CD4-positive, alpha-beta memory T cell (primary cell): ENCODE measurements around the gene DOP1A. TPM values are rescaled to one million over a fixed set of nuclear protein-coding genes. Genes with fewer than 3 reads are reported as not detected.

ENCODE experiments used
- CTCF ChIA-PET: fragments of 350-600 bp; sonication (Branson Sonifier 250); formaldehyde crosslinking; loops from one replicate; lab custom pipeline; 2021; ENCODE audit warnings: inconsistent platforms; ENCODE audit not compliant: partially characterized antibody; lab: Charles Lee
- POLR2A ChIA-PET: fragments of 350-600 bp; sonication (Branson Sonifier 250); formaldehyde crosslinking; loops from one replicate; lab custom pipeline; 2021; ENCODE audit not compliant: partially characterized antibody; lab: Charles Lee
- DNase-seq, 5 donors: peaks; one replicate each; pipeline versions ENCODE4 v3.0.0 to v3.0.0-alpha.2; 2020 to 2022; ENCODE audit warnings: mixed read lengths in 1 of 5
- H3K27ac ChIP-seq: one replicate; pipeline ENCODE4 v1.7.0; 2013; ENCODE audit warnings: low read depth, low read length
- H3K27me3 ChIP-seq: 2 replicates; pipeline ENCODE4 v1.7.0; 2013; ENCODE audit warnings: mild to moderate bottlenecking, low read length, moderate library complexity; ENCODE audit not compliant: insufficient read depth
- H3K36me3 ChIP-seq: 2 replicates; pipeline ENCODE4 v1.7.0; 2013; ENCODE audit warnings: mild to moderate bottlenecking, low read length, moderate library complexity; ENCODE audit not compliant: insufficient read depth
- H3K4me1 ChIP-seq: 2 replicates; pipeline ENCODE4 v1.7.0; 2013; ENCODE audit warnings: mild to moderate bottlenecking, low read length, moderate library complexity; ENCODE audit not compliant: insufficient read depth
- H3K4me3 ChIP-seq, 2 donors: one replicate each; pipeline ENCODE4 v1.7.0; 2013; ENCODE audit warnings: low read length in 2 of 2, mild to moderate bottlenecking in 1 of 2
- H3K9me3 ChIP-seq, 2 donors: one replicate each; pipeline ENCODE4 v1.7.0; 2013; ENCODE audit warnings: low read length in 2 of 2, control low read depth in 1 of 2; ENCODE audit not compliant: control insufficient read depth in 1 of 2
- H3K27ac Mint-ChIP-seq, 7 donors: one replicate each; pipeline ENCODE4 v1.8.0; 2020 to 2021; ENCODE audit warnings: mixed read lengths in 7 of 7, mild to moderate bottlenecking in 6 of 7, inconsistent platforms in 3 of 7, moderate library complexity in 3 of 7
- H3K27me3 Mint-ChIP-seq, 2 donors: one replicate each; pipeline ENCODE4 v1.8.0; 2020 to 2021; ENCODE audit warnings: mixed read lengths in 2 of 2
- H3K36me3 Mint-ChIP-seq, 2 donors: one replicate each; pipeline ENCODE4 v1.8.0; 2020 to 2021; ENCODE audit warnings: mixed read lengths in 2 of 2, inconsistent platforms in 1 of 2, mild to moderate bottlenecking in 1 of 2
- H3K4me1 Mint-ChIP-seq, 4 donors: one replicate each; pipeline ENCODE4 v1.8.0; 2020 to 2021; ENCODE audit warnings: mixed read lengths in 4 of 4, mild to moderate bottlenecking in 1 of 4
- H3K4me3 Mint-ChIP-seq, 8 donors: one replicate each; pipeline ENCODE4 v1.8.0; 2020 to 2021; ENCODE audit warnings: mixed read lengths in 8 of 8, mild to moderate bottlenecking in 7 of 8, moderate library complexity in 6 of 8, inconsistent platforms in 3 of 8
- H3K9me3 Mint-ChIP-seq, 8 donors: one replicate each; pipeline ENCODE4 v1.8.0; 2020 to 2021; ENCODE audit warnings: mixed read lengths in 8 of 8, mild to moderate bottlenecking in 5 of 8, inconsistent platforms in 3 of 8, moderate library complexity in 1 of 8
- intact Hi-C: fragments of 100-400 bp; cut with micrococcal nuclease; formaldehyde crosslinking; loops from one replicate; pipeline ENCODE4 v1.15.1; 2023
- polyA plus RNA-seq, 2 donors: library from polyadenylated mRNA; unstranded; fragments of 300-500 nt; fragmentation: Illumina TruSeq; gene quantifications; one replicate each; pipeline ENCODE4 v1.2.3, GENCODE V29; 2021
- total RNA-seq, 2 experiments: library from RNA; stranded (reverse); gene quantifications; one replicate each; pipeline ENCODE4 v1.2.3, GENCODE V29; 2021

DOP1A gene
- total and polyA plus RNA-seq, 4 experiments from 2014 or later = 0.88 to 36.6 (median 19.2) TPM

DNA sequence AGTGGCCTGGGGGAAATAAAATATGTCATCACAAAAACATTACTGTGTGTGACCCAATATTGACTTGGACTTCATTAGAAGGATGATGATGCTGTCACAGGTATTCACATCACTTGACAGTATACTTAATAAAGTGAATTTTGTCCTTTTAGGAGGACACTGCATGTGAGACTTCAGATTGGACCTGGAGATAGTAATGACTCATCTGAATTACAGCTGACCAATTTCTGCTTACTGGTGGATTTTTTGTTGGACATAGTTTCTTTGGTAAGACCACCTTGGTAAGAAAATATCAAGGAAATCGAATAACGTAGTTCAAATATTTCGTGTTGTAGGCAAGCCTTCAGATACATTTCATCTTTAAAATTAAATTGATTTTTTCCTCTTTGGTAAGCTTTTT, 57.1 kb downstream of the DOP1A start:
- Mint-ChIP-seq H3K4me1 (no peaks in the 10 kb centered on the region), H3K9me3 (no peaks in the 10 kb centered on the region), H3K4me3 (no peak overlapping the region), H3K27me3 (no peaks in the 10 kb centered on the region), H3K27ac (peak overlapping the region in 1 of 7 donors; percentile 35), H3K36me3 (peaks cover 47 to 73% of the 10 kb centered on the region in 2 donors)
- no peaks in the 10 kb centered on the region for H3K27me3 ChIP-seq
- CTCF ChIA-PET = no interaction called here
- H3K9me3 ChIP-seq = no peaks in the 10 kb centered on the region
- no peak overlapping the region for H3K4me3 ChIP-seq
- intact Hi-C loops = no loop called here
- no peak overlapping the region for H3K27ac ChIP-seq
- no peak for DNase-seq
- no peaks in the 10 kb centered on the region for H3K4me1 ChIP-seq
- POLR2A ChIA-PET = no interaction called here
- peaks cover 33% of the 10 kb centered on the region for H3K36me3 ChIP-seq

DNA sequence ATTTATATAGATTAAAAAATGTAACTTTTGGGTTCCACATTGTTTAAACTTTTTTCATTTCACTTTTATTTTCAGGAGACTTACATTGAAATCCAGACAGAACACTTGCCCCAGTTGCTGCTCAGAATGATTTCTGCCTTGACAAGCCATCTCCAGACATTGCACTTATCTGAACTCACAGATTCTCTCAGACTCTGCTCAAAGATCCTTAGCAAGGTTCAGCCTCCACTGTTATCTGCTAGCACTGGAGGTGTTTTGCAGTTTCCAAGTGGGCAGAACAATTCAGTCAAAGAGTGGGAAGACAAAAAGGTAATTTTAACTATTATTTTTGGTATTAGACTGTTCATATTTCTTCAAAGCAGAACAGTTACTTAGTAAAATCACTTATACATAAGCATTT, 58.0 kb downstream of the DOP1A start:
- Mint-ChIP-seq H3K36me3 (peaks cover 51 to 78% of the 10 kb centered on the region in 2 donors), H3K4me1 (no peaks in the 10 kb centered on the region), H3K9me3 (no peaks in the 10 kb centered on the region), H3K4me3 (no peak overlapping the region), H3K27ac (no peak overlapping the region), H3K27me3 (no peaks in the 10 kb centered on the region)
- POLR2A ChIA-PET = no interaction called here
- no peaks in the 10 kb centered on the region for H3K9me3 ChIP-seq
- CTCF ChIA-PET = no interaction called here
- peaks cover 36% of the 10 kb centered on the region for H3K36me3 ChIP-seq
- DNase-seq = no peak
- H3K4me3 ChIP-seq = no peak overlapping the region
- H3K4me1 ChIP-seq = no peaks in the 10 kb centered on the region
- intact Hi-C loops = no loop called here
- H3K27me3 ChIP-seq = no peaks in the 10 kb centered on the region
- H3K27ac ChIP-seq = no peak overlapping the region

DNA sequence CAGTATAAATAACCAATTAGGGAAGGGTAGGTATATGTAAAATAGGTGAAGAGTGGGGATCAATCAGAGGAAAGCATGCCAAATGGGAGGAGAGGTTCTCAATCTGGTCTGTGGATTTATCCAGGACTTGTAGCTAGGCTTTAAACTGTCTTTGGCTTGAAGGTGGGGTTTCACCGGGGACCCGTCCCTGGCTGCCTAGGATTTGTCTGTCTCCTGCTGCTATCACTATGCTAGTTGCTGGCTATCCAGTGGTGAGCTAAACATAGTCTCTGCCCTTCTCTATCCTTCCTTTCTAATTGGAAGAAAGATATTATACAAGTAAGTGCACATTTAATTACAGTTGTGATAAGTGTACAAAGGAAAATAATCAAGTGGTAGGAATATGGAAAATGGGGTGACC, 58.8 kb downstream of the DOP1A start:
- Mint-ChIP-seq H3K4me3 (no peak overlapping the region), H3K27ac (peak overlapping the region in 1 of 7 donors; percentile 4), H3K27me3 (no peaks in the 10 kb centered on the region), H3K9me3 (no peaks in the 10 kb centered on the region), H3K36me3 (peaks cover 57 to 78% of the 10 kb centered on the region in 2 donors), H3K4me1 (no peaks in the 10 kb centered on the region)
- Histone ChIP-seq H3K36me3 (peaks cover 32% of the 10 kb centered on the region), H3K9me3 (no peaks in the 10 kb centered on the region), H3K27me3 (no peaks in the 10 kb centered on the region), H3K4me3 (no peak overlapping the region), H3K27ac (no peak overlapping the region), H3K4me1 (no peaks in the 10 kb centered on the region)
- intact Hi-C loops = no loop called here
- DNase-seq = no peak
- ChIA-PET CTCF (interaction anchor here (1.3 kb wide), 1 partner anchor 14 kb away, joined by 3 read pairs; no protein-coding TSS in a partner anchor), POLR2A (no interaction called here)

DNA sequence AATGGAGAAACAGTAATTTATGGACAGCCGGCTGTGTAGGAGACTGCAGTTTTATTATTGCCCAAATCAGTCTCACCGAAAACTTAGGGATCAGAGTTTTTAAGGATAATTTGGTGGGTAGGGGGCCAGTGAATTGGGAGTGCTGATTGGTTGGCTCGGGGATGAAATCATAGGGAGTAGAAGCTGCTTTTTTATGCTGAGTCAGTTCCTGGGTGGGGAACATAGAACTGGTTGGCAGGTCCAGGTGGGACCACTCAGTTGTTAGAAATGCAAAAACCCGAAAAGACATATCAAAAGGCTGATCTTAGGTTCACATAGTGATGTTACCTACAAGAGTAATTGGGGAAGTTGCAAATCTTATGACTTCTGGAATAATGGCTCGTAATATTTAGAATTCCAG, 59.3 kb downstream of the DOP1A start:
- Mint-ChIP-seq H3K4me3 (no peak overlapping the region), H3K4me1 (no peaks in the 10 kb centered on the region), H3K27ac (no peak overlapping the region), H3K9me3 (no peaks in the 10 kb centered on the region), H3K27me3 (no peaks in the 10 kb centered on the region), H3K36me3 (peaks cover 60 to 80% of the 10 kb centered on the region in 2 donors)
- ChIA-PET POLR2A (no interaction called here), CTCF (interaction anchor here (1.2 to 1.3 kb wide), 2 partner anchors 14 to 60 kb away, joined by 3 to 4 read pairs; partner anchors contain the start of gene DOP1A)
- Histone ChIP-seq H3K27me3 (no peaks in the 10 kb centered on the region), H3K9me3 (no peaks in the 10 kb centered on the region), H3K4me3 (no peak overlapping the region), H3K27ac (no peak overlapping the region), H3K4me1 (no peaks in the 10 kb centered on the region), H3K36me3 (peaks cover 32% of the 10 kb centered on the region)
- intact Hi-C loops = no loop called here
- no peak for DNase-seq

DNA sequence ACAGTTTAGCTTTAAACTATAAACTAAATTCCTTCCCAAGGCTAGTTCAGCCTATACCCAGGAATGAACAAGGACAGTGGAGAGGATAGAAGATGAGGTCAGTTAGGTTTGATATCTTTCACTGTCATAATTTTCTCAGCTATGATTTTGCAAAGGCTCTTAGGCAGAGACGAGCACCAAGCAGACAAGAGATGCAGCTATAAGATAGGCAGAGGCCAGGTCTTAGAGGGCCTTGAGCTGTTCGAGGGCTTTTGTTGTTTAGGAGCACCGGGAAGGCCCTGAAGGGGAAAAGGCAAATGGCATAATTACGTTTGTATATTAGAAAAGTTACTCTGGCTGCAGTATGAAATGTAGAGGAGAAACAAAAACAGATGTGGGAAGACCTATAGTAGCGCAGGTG, 59.8 kb downstream of the DOP1A start:
- POLR2A ChIA-PET = no interaction called here
- H3K27ac ChIP-seq = no peak overlapping the region
- no peak overlapping the region for H3K4me3 ChIP-seq
- peaks cover 32% of the 10 kb centered on the region for H3K36me3 ChIP-seq
- CTCF ChIA-PET = interaction anchor here (1.2 to 1.3 kb wide), 2 partner anchors 13 to 60 kb away, joined by 3 to 4 read pairs; partner anchors contain the start of gene DOP1A
- H3K4me1 ChIP-seq = no peaks in the 10 kb centered on the region
- Mint-ChIP-seq H3K36me3 (peaks cover 65 to 80% of the 10 kb centered on the region in 2 donors), H3K27ac (peak overlapping the region in 1 of 7 donors; percentile 3), H3K27me3 (no peaks in the 10 kb centered on the region), H3K4me3 (no peak overlapping the region), H3K4me1 (no peaks in the 10 kb centered on the region), H3K9me3 (no peaks in the 10 kb centered on the region)
- no peaks in the 10 kb centered on the region for H3K27me3 ChIP-seq
- intact Hi-C loops = no loop called here
- no peaks in the 10 kb centered on the region for H3K9me3 ChIP-seq
- no peak for DNase-seq

DNA sequence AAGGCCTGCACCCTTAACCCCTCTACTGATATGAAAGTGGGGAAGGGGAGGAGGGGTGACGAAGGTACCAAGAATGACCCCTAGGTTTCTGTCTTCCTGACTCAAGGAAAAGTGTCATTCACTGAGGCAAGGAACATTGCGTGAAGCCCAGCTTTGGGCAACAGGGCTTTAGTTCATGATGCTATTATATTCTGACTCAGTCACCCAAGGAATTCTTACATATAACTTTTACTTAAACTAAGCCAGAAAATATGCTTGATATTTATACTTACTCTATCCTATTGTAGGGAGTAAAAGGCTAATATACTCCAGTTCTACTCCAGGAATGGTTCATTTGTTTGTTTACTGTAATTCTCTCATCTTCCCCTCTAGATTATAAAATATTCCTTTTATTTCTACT, 60.5 kb downstream of the DOP1A start:
- no peak for DNase-seq
- Mint-ChIP-seq H3K4me1 (no peaks in the 10 kb centered on the region), H3K9me3 (no peaks in the 10 kb centered on the region), H3K27me3 (no peaks in the 10 kb centered on the region), H3K27ac (no peak overlapping the region), H3K4me3 (no peak overlapping the region), H3K36me3 (peaks cover 65 to 82% of the 10 kb centered on the region in 2 donors)
- POLR2A ChIA-PET = no interaction called here
- intact Hi-C loops = no loop called here
- Histone ChIP-seq H3K27ac (no peak overlapping the region), H3K9me3 (no peaks in the 10 kb centered on the region), H3K27me3 (no peaks in the 10 kb centered on the region), H3K36me3 (peaks cover 32% of the 10 kb centered on the region), H3K4me1 (no peaks in the 10 kb centered on the region), H3K4me3 (no peak overlapping the region)
- CTCF ChIA-PET = interaction anchor here (1.2 kb wide), 1 partner anchor 61 kb away, joined by 4 read pairs; the partner anchor contains the start of gene DOP1A

DNA sequence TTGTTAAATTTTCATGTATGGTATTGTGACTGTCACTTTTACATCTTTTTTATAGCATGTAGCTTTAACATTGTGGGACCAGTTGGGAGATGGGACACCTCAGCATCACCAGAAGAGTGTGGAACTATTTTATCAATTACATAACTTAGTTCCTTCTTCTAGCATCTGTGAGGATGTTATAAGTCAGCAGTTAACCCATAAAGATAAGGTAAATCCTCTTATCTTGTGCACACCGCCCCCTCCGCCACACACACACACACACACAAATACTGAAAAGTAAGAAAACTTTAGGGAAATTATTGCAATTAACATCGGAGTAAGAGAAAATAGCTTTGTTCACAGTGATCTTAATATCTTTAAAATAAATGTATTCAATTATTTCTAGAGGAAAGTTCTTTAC, 64.7 kb downstream of the DOP1A start:
- no peaks in the 10 kb centered on the region for H3K4me1 Mint-ChIP-seq
- no peak overlapping the region for H3K4me3 Mint-ChIP-seq
- H3K36me3 ChIP-seq = peaks cover 18% of the 10 kb centered on the region
- POLR2A ChIA-PET = no interaction called here
- no peak overlapping the region for H3K4me3 ChIP-seq
- H3K9me3 ChIP-seq = no peaks in the 10 kb centered on the region
- H3K27me3 Mint-ChIP-seq = no peaks in the 10 kb centered on the region
- H3K27me3 ChIP-seq = no peaks in the 10 kb centered on the region
- H3K27ac ChIP-seq = no peak overlapping the region
- H3K36me3 Mint-ChIP-seq = peaks cover 55 to 69% of the 10 kb centered on the region in 2 donors
- intact Hi-C loops = loop anchor here (5.0 kb wide), 1 partner anchor 35 kb away; no protein-coding TSS in a partner anchor
- no peak for DNase-seq
- peak overlapping the region in 2 of 7 donors; percentile 1 to 29 for H3K27ac Mint-ChIP-seq
- no peaks in the 10 kb centered on the region for H3K9me3 Mint-ChIP-seq
- H3K4me1 ChIP-seq = no peaks in the 10 kb centered on the region
- CTCF ChIA-PET = interaction anchor here (2.5 kb wide), 1 partner anchor 65 kb away, joined by 7 read pairs; the partner anchor contains the start of gene DOP1A
